ENCODE measurements around the gene SLC11A2. TPM values are rescaled to one million over a fixed set of nuclear protein-coding genes. Genes with fewer than 3 reads are reported as not detected.

Gene SLC11A2
- 24.8 TPM for polyA plus RNA-seq (ENCODE audit: insufficient read length)

GRCh38 chr12:51025836-51026638 lies at the start of gene SLC11A2:
Gene SLC11A2, minus strand, starts transcription at chr12:51026384. Its CDS starts 15,656 bp downstream, at chr12:51010728.
- peak; percentile 84 for DNase-seq (ENCODE audit: low read depth)

- DNase-seq (ENCODE audit: low read depth) = no peak
These were observed 49.2 kb upstream of the SLC11A2 start for GRCh38 chr12:51075390-51075789.

DNA sequence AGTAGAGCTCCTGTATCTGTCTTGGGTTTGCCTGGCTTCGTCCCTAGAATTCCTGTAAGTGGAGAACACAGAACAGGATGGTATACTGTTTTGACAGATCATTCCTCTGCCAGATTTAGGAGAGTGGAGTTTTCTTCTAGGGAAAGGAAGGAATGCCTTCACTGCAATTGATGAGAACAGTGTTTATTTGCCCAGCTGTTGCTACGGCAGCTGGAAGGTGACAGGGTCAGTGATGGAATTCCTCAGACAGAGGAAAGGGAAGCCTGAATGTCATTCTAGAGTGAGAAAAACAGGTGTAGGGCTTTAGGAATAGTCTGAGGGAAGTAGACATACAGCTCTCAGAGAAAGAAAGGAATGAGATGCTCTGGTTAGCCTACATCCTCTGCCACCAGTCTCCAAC lies 45.5 kb upstream of the SLC11A2 start:
- no peak for DNase-seq (ENCODE audit: low read depth)

GRCh38 chr12:51070004-51070403 lies 43.8 kb upstream of the SLC11A2 start:
- DNase-seq (ENCODE audit: low read depth) = no peak

- no peak for DNase-seq (ENCODE audit: low read depth)
These were observed 41.6 kb upstream of the SLC11A2 start for GRCh38 chr12:51067771-51068170.

DNA sequence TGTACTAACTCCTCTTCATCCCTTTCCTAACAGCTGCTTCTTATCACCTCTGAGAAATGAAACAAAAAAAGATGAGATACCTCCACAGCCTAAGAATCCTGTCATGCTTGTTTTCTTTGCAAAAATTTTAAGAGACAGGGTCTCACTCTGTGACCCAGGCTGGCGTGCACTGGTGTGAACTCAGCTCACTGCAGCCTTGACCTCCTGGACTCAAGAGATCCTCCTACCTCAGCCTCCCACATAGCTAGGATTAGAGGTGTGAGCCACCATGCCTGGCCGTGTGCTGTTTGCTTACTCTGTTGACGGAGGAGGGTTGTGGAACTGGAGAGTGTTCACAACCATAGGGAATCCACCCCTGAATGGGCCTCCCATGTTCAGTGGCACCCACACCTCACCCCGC lies 41.0 kb upstream of the SLC11A2 start:
- DNase-seq (ENCODE audit: low read depth) = no peak

- no peak for DNase-seq (ENCODE audit: low read depth)
These were observed 39.3 kb upstream of the SLC11A2 start for GRCh38 chr12:51065530-51065929.

GRCh38 chr12:51062631-51063397 lies 36.6 kb upstream of the SLC11A2 start:
- DNase-seq (ENCODE audit: low read depth) = no peak

- no peak for DNase-seq (ENCODE audit: low read depth)
These were observed 32.9 kb upstream of the SLC11A2 start for GRCh38 chr12:51059086-51059485.

DNA sequence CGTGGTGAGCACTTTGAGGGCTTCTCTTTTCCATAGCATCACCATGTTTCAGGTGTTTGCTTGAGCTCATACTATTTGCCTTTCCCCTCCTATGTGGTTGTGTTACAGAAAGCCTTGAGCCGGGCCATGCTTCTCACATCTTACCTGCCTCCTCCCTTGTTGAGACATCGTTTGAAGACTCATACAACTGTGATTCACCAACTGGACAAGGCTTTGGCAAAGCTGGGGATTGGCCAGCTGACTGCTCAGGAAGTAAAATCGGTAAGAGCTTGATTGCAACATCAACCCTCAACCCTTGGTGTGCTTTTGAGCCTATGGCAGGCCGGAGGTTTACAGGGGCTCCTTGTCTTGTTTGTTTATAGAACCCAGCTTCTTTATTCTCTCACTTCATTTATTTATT lies 30.1 kb upstream of the SLC11A2 start:
- no peak for DNase-seq (ENCODE audit: low read depth)

- no peak for DNase-seq (ENCODE audit: low read depth)
These were observed 28.9 kb upstream of the SLC11A2 start for GRCh38 chr12:51055060-51055459.

GRCh38 chr12:51051787-51052186 lies 25.6 kb upstream of the SLC11A2 start:
- no peak for DNase-seq (ENCODE audit: low read depth)

GRCh38 chr12:51049525-51049924 lies 23.3 kb upstream of the SLC11A2 start:
- DNase-seq (ENCODE audit: low read depth) = no peak

GRCh38 chr12:51048661-51049251 lies 22.6 kb upstream of the SLC11A2 start:
- DNase-seq (ENCODE audit: low read depth) = no peak

DNA sequence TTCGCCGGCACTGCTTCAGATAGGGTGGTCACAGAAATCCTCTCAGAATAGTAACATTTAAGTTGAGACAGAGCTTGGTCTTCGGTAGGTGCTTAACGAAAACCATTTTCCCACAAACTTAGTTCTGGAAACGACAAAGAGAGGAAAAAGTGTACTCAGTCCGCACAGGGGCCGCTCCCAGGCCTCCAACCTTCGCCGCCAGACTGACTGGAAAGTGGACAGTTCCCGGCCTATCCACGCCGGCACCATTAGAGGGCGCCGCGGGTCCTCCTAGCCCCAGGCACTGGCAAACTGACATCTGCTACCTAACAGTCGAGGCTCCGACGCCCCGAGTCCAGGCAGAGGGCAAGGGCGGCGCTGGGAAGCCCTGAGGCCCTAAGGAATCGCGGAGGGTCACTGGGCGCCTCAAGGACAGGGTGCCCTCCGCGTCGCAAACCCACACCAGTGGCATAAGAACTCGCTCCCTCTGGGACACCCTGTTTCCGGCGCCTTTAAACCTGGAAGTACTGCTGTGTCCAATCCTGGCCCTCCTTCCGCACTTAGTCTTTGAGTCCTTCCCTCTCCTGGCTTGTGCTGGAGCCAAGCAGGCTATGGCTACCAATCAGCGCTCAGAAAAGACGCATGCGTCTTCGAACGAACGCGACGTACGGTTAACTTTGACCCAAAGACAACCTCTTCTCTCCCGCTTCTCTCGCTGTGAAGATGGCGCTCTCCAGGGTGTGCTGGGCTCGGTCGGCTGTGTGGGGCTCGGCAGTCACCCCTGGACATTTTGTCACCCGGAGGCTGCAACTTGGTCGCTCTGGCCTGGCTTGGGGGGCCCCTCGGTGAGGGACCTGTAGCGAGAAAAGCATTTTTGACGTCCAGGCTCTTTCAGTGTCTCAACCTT lies 21.7 kb upstream of the SLC11A2 start, which contains the start of gene LETMD1:
LETMD1 (plus strand) TSS at position 673 of the 886 bp plus-strand sequence; CDS start at position 703, 30 bp downstream.
- DNase-seq (ENCODE audit: low read depth) = peak; percentile 99

DNA sequence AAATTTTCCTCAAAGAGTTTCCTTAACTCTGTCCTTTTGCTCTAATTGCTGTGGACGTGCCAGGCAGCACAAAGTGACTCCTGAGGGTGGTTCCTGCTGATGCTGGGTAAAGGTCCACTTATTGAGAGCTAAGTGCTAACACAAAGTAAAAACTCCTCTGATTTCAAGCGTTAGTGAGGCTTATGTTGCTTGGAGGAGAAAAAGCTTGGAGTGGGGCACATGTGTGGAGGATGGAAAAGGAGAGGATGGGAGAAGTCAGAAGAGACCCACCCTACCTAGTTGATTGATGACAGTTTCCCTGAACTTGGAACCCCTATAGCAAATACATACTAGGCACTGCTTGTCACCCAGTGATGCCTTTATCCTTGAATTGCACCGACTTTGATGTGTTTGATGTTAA lies 10.1 kb upstream of the SLC11A2 start:
- DNase-seq (ENCODE audit: low read depth) = no peak

DNA sequence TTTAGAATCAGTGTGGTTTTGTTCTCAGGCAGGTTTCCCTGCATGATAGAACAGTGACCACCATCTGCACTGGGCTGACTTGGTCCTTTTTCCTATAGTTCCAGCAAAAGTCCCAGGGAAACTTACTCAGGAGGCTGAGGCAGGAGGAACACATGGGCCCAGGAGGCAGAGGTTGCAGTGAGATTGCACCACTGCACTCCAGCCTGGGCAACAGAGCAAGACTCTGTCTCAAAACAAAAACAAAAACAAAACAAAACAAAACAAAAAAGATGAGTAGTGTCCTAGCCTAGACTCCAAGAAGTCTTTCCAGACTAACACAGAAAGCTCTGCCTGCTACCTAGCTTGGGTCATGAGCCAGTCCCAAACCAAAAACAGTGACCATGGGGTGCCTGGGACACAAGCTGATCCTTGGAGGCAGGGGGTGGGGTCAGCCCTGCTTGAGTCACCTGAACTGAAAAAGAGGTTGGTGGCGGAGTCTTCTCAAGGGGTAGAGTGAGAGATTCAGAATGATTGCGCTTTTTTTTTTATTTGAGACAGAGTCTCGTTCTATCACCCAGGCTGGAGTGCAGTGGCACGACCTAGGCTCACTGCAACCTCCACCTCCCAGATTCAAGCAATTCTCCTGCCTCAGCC lies 7.4 kb upstream of the SLC11A2 start:
- no peak for DNase-seq (ENCODE audit: low read depth)

GRCh38 chr12:51033048-51033447 lies 6.9 kb upstream of the SLC11A2 start:
- DNase-seq (ENCODE audit: low read depth) = no peak

- DNase-seq (ENCODE audit: low read depth) = no peak
These were observed 2.6 kb upstream of the SLC11A2 start for GRCh38 chr12:51028813-51029150.

GRCh38 chr12:51028126-51028812 lies 2.1 kb upstream of the SLC11A2 start:
- no peak for DNase-seq (ENCODE audit: low read depth)
